ENCODE data around the gene TAC4. TPM values are rescaled to one million over a fixed set of nuclear protein-coding genes. Genes with fewer than 3 reads are reported as not detected.
A peak's percentile ranks its signal among the peaks of the same experiment; 100 is the strongest.

The TAC4 gene
- total and polyA plus RNA-seq, 2 of the 13 experiments (the other 11 are each of a cell fraction or from before 2014, with no cell fraction given) = not detected

- TF ChIP-seq ZNF629 (CRISPR knock-in tag; conservative IDR thresholded peaks at IDR 0.05) = no peak
- TF ChIP-seq ZNF770 (CRISPR knock-in tag; IDR thresholded peaks at IDR 0.05) = 0 out of 2 replicates have a peak, but pooled peaks have one; percentile 11
- TF ChIP-seq ATF5 (CRISPR knock-in tag; IDR thresholded peaks at IDR 0.05; ENCODE audit: low read depth) = no peak; the same call in 1 of the 2 replicates
- TF ChIP-seq FOXP4 (CRISPR knock-in tag; IDR thresholded peaks at IDR 0.05) = peak; percentile 4; the same call in 1 of the 2 replicates
- peak; percentile 91 for TF ChIP-seq MEF2D (CRISPR knock-in tag; IDR thresholded peaks at IDR 0.05)
- peak; percentile 85 for TF ChIP-seq ZNF644 (CRISPR knock-in tag; IDR thresholded peaks at IDR 0.05; ENCODE audit: low read depth)
- TF ChIP-seq PLRG1 (conservative IDR thresholded peaks at IDR 0.05) = no peak
- TF ChIP-seq REST (IDR thresholded peaks at IDR 0.05; ENCODE audit: borderline replicate concordance in 1 of 2, low read depth in 1 of 2, low read length in 2 of 2) = peak in 1 of 2 experiments; percentile 63; a peak in 1 of 4 replicates
- TF ChIP-seq ZNF512 (CRISPR knock-in tag; IDR thresholded peaks at IDR 0.05) = no peak
- no peak; the same call in 1 of the 2 replicates for TF ChIP-seq STAT6 (CRISPR knock-in tag; IDR thresholded peaks at IDR 0.05; ENCODE audit: borderline replicate concordance)
- TF ChIP-seq ZBTB43 (CRISPR knock-in tag; conservative IDR thresholded peaks at IDR 0.05) = 0 out of 2 replicates have a peak, but pooled peaks have one; percentile 57
- peak; percentile 77 for TF ChIP-seq AGO1 (IDR thresholded peaks at IDR 0.05; ENCODE audit: low read depth, low read length, poor library complexity, severe bottlenecking)
These were observed 59.2 kb downstream of the TAC4 start, which contains the start of gene KAT7 (continued) for GRCh38 chr17:49788478-49789242.

All from HepG2 (cell line).